GM19397 (cell line): ENCODE data around the gene PLCG2.
"Not testable (repeated sequence)": the region's sequence is repeated elsewhere in the genome, so short reads cannot be mapped to it uniquely, and the experiment has no call there.

ENCODE experiments used
- ATAC-seq: cut with Tn5 transposase; IDR thresholded peaks from one replicate; pipeline ENCODE4 v1.9.1; 2021; ENCODE audit warnings: mild to moderate bottlenecking, moderate library complexity; ENCODE audit not compliant: unreplicated experiment

Gene PLCG2

DNA sequence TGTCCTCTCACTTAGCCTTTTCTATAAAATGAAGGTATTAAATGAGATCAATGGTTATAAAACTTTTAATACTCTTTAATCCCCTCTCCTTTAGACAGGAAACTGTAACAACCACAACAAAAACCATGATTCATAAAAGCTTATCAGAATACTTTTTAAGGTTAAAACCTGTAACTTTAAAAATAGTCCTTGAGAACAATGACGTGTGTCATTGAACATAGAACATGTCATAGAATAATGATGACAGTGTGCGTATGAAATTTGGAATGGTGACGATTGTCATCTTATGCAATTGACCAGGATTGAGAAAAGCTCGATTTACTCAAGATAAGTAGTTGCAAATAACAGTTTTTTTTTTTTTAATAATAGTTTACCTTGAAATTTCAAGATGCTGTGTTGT, 94.1 kb downstream of the PLCG2 start:
- ATAC-seq = no peak

DNA sequence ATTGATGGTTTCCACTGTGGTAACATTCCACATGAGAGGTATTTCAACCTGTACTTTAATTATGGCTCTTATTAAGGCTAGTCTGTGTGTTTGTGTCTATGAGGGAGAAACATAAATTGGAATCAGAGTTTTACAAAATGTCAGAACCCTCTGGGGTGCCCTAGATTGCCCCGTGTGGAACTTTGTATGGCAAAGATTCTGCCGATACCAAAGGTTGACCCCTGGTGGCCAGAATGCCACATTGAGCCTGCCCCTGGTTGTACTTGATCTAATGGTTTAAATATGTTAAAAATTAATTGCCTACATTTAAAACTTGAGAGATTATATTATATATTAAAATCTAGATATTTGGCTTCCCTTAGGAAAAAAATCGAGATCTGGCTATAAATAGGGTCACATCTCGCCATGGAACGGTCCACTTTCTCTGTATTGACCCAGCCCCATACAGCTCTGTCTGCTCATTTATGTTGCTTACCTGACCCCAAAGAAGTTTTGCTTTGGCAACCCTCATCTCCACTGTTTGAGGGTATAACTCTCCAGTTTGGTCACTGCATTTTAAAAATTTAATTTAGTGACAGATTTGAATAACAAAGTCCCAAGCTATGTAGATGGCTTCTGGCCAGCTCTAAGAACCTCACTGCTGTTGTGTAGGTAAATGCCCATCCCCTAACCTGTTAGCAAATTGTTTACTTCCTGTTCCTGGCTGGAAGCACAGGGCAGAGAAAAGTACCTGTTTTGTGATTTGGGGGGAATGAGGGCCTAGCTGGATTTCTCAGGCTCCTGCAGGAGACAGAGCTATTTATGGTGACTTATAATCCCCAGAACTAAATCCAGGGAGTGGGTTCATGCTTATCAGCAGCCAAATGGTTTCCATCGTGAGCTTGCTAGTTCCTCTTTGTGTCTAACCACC, 95.0 kb downstream of the PLCG2 start:
- ATAC-seq = no peak

DNA sequence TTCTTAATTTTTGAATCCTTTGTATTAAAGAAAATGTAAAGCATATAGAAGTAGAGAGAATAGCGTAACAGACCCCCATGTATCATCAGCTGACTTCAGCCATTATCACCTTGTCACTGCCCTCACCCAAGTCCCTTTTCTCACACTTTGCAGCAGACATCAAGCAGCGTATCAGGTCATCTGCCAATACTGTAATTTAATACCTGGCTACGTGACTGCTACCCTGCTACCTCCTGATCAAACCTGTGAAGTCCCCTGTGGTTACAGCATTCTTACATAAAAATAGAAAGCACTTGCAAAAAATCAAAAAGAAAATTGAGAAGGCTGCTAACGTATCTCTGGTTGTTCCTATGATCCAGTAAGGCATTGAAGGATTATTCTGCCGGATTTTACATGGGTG, 96.4 kb downstream of the PLCG2 start:
- ATAC-seq = no peak

DNA sequence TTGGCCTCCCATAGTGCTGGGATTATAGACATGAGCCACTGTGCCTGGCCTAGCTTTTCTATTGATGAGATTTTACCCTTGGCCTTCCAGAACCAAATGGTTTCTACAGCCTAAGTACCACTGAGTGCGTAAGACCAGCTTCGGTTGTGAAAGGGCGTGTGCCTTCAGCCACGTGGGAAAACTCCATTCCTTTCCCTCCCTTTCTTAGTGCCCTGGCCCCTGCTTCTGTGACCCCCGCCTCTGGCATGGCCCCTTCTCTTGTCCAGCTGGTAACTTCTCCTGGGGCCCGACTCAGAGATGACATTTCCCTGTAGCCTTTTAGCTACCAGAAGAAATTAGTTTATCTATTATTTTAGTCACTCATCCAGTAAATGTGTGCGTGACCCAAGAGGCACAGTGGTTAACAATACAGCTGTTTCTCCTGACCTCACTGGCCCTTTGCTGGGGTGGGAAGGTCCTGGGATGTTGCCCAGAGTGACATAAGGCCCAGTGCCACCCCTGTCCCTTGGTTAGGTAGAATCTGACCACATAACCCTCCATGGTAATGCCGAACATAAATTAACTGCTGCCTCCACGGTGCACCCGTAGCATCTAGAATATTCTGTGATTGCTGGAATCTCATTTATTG, 97.3 kb downstream of the PLCG2 start:
- no peak for ATAC-seq

DNA sequence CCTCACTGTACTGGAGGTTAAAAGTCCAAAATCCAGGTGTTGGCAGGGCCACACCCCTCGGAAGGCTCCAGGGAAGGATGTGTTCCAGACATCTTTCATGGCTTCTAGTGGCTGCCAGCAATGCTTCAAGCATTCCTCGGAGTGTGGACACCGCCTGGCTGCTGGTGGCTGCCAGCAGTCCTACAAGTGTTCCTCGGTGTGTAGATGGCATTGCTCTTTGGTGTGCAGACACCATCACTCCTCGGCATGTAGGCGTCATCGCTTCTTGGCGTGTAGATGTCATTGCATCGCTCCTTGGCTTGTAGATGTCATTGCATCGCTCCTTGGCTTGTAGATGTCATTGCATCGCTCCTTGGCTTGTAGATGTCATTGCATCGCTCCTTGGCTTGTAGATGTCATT, 98.4 kb downstream of the PLCG2 start:
- not testable (repeated sequence) for ATAC-seq

DNA sequence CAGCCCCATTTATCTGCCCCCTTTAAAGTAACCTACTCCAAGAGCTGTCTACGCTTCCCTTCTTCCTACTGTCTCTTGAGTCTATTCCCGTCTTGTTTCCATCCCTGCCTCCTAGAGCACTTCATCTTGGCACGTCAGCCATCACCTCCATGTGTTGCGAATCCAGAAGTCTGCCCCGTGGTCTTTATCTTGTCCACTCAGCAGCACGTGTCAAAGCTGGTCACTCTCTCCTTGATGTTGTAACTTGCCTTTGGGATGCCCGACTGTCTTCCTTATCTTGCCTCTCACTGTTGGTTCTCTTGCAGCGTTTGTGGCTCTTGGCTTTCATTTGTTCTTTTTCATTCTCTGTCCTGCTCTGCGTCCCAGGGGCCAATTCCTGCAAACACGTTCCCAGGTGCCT, 99.4 kb downstream of the PLCG2 start:
- no peak for ATAC-seq

DNA sequence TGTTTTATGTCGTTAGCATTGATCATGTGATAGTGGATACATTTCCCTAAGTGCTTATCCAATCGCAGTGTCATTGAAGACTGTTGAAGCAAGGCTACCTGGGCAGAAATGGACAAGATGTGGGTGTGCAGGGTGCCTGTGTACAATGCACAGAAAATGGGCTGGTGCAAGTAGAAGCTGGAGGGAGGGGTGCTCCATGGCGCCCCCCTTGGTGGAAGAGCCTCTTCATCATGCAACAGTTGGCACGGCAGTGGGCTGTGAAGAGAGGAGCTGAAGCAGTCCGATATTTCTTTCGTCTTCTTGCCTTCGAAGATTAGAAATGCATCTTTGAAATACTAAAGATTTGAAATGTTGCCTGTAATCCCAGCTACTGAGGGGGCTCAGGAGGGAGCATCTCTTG, 100.5 kb downstream of the PLCG2 start:
- no peak for ATAC-seq

DNA sequence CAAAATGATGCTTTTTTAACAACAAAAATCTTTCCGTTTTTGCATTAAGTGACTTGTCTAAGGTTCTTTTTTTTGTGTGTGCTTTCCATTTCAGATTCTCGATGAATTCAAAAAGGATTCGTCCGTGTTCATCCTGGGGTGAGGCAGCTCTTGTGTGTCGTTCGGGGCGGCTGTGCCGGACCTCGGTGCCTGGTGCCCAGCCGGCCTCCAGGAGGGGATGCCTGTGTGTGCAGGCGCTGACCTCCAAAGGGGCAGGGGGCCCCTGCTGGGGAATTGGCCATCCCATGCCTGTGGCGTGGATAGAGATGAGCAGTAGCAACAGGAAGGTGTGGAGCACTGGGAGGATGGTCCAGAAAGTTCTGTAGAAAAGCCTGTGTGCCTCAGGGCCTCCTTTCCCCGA, 101.7 kb downstream of the PLCG2 start:
- no peak for ATAC-seq

DNA sequence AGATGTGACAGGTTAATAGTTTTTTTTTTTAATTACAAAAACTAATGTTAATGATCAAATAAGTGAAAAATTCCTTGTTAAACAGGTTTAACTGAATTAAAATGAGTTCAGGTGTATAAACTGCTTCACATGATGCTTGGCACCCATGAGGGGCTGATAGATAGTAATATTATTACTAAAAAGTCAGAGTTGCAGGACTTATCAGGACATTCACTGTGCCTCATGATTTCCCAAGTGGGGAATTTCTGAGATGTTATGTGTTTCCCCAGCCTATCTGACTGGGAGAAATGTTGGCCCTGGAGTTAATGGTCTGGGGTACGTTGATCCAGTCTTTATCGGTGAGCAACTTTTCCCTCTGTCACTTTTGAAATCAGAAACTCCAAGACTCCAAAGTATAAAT, 102.1 kb downstream of the PLCG2 start:
- no peak for ATAC-seq

DNA sequence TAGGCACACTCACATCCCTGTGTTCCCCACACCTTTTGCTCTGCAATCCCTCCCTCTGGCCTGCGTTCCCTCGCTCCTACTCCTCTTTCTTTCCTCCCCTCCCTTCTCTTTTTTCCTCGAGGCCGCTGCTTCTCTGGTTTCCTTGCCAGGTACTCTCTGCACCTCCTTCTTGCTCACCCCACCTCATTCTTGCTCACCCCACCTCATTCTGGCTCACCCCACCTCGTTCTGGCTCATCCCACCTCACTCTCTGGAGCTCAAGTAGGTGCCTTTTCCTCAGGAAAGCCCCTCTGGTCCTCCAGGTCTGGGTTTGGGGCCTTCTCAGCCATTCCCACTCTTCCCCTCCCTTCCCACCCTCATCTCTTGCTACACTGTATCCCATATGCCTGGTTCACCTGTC, 103.5 kb downstream of the PLCG2 start:
- no peak for ATAC-seq

DNA sequence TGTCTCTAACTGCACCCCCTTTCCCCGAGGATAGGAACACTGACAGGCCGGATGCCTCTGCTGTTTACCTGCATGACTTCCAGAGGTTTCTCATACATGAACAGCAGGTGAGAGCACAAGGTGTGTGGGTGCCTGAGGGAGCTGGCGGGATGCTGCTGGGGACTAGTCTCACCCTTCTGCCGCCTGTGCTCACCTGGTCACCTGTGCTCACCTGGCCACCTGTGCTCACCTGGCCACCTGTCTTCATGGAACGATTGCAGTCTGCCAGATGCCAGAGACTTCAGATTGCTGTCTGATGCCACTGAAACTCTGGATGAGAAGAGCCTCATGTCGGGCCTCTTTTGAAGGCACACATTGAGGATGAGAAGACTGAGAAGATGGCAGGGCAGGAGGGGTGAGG, 104.1 kb downstream of the PLCG2 start:
- ATAC-seq = no peak

DNA sequence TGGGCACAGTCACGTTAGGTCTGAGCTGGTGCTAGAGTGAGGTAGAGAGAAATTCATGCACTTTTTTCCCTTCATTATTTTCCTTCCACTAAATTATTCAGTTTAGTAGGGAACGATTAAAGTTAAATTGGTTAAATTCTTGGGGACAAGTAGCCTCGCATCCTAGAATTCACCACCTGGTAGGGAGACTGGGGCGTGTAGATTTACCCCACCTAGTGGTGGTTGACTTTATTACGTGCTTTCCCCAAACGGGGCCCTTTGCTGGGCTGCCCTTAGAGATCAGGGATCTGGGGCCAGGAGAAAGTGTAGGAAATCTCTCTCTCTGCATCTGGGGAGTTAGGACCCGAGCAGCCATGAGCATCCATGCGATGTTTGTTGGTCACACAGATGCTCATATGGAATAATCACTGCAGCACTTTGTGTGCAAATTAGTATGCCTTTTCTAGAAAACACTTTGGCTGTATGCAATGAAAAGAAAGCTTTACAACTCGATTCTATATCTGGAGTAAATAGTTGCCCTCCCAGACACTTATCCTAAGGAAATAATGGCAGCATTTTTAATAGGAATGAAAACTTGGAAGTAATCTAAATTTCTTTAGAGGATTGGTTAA, 107.0 kb downstream of the PLCG2 start:
- no peak for ATAC-seq

DNA sequence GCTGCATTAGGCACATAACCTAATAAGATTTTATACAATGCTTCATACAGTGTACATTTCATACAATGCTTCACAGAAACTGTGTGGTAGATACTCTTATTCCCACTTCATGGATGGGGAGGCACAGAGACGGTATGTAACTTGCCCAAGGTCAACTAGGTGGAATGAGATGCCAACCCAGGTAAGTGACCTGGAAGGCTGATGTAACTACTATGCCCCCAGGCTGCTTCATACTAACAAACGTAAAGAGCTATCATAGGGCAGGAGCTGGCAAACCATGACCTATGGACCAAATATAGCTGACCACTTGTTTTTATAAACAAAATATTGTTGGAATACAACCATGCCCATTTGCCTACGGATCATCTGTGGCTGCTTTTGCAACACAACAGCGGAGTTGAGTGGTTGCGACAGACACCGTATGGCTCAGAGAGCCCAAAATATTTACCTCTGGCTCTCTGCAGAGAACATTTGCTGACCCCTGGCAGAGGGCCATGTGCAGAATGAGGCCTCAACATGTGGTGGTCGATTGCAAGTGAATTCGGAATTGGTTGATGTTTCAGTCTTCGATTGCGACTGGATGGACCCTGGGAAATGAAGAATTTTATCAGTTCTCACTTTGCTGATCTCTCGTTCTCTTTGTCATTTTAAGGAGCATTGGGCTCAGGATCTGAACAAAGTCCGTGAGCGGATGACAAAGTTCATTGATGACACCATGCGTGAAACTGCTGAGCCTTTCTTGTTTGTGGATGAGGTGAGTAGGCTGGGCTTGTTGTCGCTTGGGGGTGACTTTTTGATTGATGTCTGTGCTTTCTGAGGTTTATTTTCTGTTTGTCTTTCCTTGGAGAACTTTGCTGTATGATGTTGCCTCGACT, 109.7 kb downstream of the PLCG2 start:
- no peak for ATAC-seq

DNA sequence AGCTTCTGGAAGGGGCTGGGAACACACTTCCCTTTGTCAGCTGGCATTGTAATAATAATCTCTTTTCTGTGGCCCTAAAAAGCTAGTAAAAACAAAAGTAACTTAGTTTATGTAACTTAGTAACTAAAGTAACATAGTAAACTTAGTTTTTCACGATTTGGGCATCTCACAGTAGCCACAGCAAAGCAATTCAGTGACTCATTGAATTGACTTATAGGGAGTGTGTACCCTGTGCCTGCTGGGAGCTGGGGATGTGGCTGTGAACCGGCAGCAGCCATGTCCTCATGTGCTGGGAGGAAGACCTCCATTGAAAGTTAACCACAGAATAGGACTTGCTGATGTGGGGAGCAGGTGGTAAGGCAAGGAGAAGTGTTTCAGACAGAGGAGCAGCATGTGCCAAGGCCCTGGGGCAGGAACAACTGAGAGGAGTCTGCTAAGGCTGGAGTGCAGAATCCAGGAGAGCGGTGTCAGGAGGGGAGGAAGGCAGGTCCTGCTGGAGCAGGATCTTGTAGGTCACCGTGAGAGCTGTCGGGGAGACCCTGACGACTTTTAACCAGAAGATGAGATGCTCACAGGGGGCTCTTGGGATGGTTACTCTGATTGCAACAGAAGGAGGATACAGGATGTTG, 112.8 kb downstream of the PLCG2 start:
- ATAC-seq = no peak

DNA sequence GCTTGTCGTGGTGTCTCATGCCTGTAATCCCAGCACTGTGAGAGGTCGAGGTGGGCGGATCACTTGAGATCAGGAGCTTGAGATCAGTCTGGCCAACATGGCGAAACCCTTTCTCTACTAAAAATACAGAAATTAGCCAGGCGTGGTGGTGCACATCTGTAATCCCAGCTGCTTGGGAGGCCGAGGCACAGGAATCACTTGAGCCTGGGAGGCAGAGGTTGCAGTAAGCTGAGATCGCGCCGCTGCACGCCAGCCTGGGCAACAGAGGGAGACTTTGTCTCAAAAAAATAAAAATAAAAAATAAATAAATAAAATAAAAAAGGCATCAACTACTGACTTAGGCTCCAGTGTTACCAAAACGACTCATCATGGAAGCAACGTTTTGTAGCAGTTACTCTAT, 115.5 kb downstream of the PLCG2 start:
- no peak for ATAC-seq

DNA sequence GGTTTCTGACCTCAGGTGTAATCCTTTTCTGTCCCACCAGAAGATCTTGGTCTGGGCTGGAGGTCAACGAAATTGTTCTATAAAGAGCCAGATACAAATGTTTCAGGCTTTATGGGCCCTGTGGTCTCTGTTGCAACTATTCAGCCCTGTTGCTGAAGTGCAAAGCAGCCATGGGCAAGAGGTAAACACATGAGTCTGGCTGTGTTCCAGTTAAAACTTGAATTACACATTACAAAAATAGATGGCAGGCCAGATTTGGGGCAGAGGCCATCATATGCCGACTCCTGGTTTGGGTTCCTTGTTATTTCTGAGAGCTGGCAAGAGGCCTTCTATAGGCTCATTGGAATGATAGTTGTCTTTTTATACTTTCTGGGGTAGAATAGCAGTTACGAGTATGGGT, 117.8 kb downstream of the PLCG2 start:
- no peak for ATAC-seq

DNA sequence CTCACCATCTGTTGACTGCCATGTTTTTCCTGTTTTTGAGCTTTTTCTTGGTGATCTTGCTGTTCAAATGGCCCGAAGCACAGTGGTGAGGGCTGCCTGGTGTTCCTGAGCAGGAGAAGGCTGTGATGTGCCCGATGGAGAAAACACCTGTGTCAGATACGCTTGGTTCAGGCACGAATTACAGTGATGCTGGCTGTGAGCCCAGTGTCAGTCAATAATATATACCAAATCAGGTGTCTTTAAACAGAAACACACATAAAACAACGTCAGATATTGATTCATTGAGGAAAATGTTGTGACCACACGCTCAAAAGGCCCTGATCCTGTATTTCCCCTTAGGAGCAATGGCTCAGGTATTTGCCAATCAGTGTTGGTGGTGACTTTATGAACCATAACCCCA, 120.5 kb downstream of the PLCG2 start:
- no peak for ATAC-seq

DNA sequence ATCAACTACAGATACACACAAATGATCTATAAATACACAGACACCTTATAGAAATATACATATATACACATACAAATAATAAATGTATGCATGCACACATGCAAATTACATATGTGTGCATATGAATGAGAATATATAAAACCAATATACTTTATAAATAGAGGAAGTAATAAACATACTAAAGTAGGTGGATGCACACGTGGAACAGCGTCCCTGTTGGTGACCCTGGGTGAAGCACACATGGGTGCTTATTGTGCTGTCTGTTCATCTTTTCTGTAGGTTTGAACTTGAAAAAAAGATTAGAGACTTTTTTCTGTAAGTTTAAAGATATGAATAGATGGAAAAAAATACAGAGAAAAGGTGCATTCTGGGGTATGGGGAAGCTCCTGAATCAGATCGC, 120.9 kb downstream of the PLCG2 start:
- no peak for ATAC-seq

DNA sequence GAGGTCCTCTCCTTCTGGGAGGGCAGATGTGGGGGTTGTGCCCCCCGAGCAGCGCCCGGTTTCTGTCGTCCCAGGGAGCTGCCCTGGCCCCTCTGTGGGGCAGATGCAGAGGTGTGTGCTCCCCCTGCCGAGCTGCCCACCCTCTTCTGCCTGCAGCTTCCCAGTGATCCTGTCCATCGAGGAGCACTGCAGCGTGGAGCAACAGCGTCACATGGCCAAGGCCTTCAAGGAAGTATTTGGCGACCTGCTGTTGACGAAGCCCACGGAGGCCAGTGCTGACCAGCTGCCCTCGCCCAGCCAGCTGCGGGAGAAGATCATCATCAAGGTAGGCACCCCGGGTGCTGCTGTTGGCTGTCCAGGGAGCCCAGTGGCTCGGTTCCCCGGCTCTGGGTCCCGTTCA, 121.4 kb downstream of the PLCG2 start:
- ATAC-seq = no peak

DNA sequence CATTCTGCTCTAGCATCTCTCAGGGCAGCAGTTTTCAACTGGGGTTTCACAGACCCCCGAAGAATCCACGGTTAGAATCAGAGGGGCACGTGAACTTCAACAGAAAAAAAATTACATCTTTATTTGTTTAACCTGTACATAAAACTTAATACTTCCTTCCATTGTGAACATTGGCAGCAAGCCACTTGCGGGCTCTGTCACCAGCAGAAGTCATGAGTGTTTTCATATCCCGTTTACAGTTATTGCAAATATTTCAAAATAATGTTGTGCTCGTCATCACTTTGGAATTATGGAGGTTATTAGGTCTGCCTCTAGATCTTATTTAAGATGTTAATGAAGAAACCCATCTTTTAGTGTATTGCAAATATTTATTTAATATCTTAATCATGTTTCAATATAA, 122.4 kb downstream of the PLCG2 start:
- no peak for ATAC-seq

DNA sequence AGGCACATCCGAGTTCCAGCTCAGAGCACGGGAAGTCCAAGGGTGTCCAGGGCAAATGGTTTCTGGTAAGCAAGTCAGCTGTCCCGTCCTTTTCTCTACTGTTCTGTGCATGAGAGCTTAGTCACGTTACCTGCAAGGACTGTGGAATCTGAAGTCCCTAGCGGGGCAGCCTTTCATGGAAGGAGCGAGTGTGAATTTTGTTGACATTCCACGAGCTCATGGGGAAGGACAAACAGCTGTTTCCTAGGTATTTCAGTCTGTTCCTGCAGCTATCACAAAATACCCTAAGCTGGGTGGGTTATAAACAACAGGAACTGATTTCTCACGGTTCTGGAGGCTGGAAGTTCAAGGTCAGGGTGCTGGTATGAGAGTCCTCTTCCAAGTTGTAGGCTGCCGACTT, 122.9 kb downstream of the PLCG2 start:
- no peak for ATAC-seq
